Measurements from ENCODE around the gene CA4. TPM values are rescaled to one million over a fixed set of nuclear protein-coding genes. Genes with fewer than 3 reads are reported as not detected.
A peak's percentile ranks its signal among the peaks of the same experiment; 100 is the strongest.
"Not testable (repeated sequence)": the region's sequence is repeated elsewhere in the genome, so short reads cannot be mapped to it uniquely, and the experiment has no call there.

CA4 gene
- total RNA-seq, 2 donors from 2014 or later, result 0.96 to 4.7 TPM

DNA sequence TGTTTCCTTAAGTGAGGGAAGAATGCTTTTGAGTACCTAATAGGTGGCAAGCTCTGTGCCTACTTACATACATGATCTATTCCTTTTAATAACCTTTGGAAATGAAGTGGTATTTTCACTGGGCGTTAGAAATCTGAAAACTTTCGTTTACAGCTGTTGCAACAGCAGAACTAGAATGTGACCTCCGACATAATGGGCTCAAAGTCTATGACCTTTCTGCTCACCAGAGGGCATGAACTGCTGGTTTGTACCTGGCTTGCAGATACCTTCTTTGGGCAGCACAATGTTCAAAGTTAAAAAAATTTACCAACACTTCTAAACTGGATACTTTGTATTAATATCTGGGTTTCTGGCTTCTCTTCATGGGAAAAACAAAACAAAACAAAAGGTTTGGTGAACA, 24.3 kb downstream of the CA4 start:
- no peak overlapping the region for H3K27ac ChIP-seq
- whole genome bisulfite sequencing, result 82% methylated on average over 3 of the region's 3 CpGs
- no peaks in the 10 kb centered on the region for H3K4me1 ChIP-seq (replicated peaks)
- TF ChIP-seq POLR2AphosphoS5 (IDR thresholded peaks at IDR 0.05), result no peak
- no peak for TF ChIP-seq POLR2A (IDR thresholded peaks at IDR 0.05)
- TF ChIP-seq, protein P1, sequence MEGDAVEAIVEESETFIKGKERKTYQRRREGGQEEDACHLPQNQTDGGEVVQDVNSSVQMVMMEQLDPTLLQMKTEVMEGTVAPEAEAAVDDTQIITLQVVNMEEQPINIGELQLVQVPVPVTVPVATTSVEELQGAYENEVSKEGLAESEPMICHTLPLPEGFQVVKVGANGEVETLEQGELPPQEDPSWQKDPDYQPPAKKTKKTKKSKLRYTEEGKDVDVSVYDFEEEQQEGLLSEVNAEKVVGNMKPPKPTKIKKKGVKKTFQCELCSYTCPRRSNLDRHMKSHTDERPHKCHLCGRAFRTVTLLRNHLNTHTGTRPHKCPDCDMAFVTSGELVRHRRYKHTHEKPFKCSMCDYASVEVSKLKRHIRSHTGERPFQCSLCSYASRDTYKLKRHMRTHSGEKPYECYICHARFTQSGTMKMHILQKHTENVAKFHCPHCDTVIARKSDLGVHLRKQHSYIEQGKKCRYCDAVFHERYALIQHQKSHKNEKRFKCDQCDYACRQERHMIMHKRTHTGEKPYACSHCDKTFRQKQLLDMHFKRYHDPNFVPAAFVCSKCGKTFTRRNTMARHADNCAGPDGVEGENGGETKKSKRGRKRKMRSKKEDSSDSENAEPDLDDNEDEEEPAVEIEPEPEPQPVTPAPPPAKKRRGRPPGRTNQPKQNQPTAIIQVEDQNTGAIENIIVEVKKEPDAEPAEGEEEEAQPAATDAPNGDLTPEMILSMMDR (IDR thresholded peaks at IDR 0.05), result no peak
- intact Hi-C loops (cut with DNase I), result no loop called here
- H3K27me3 ChIP-seq (replicated peaks; ENCODE audit: insufficient read depth), result no peaks in the 10 kb centered on the region
- no peak for DNase-seq (ENCODE audit: low spot score)
- no peak overlapping the region for H3K4me3 ChIP-seq
- H3K9me3 ChIP-seq, result no peaks in the 10 kb centered on the region
- H3K36me3 ChIP-seq, result no peaks in the 10 kb centered on the region

DNA sequence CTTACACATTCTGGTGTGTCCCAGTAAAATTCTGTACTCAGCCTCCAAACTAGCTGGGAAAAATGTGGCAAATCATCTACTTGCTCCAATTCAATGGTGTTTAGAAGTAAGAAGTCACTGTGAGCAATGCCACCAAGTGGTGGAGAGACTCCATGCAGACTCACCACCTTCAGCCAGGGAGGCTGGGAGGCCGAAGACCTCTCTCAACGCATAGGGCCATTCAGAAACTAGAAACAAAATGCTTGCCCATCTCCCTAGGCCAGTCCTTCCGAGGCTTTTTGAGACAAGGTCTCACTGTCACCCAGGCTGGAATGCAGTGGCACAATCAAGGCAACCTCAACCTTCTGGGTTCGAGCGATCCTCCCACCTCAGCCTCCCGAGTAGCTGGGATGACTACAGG, 25.0 kb downstream of the CA4 start:
- DNase-seq (ENCODE audit: low spot score); intact Hi-C loops (cut with DNase I); H3K27me3 ChIP-seq (replicated peaks; ENCODE audit: insufficient read depth); H3K4me1 ChIP-seq (replicated peaks); H3K27ac ChIP-seq; H3K4me3 ChIP-seq; H3K36me3 ChIP-seq; H3K9me3 ChIP-seq: not testable (repeated sequence)
- TF ChIP-seq, protein P1 (IDR thresholded peaks at IDR 0.05), result peak in 1 of 4 experiments; percentile 14
- WGBS, result 96% methylated on average over 6 of the region's 6 CpGs

DNA sequence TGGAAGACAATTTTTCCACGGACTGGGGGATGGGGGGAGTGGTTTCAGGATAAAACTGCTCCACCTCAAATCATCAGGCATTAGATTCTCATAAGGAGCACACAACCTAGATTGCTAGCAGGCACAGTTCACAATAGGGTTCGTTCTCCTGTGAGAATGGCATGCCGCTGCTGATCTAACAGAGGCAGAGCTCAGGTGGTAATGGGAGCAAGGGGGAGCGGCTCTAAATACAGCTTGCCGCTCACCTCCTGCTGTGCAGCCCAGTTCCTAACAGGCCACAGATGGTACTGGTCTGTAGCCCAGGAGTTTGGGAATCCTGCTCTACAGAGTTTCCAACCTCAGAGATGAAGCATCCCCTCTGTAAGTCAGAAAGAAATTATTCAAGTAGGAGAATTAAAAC, 27.0 kb downstream of the CA4 start:
- intact Hi-C loops (cut with DNase I); H3K4me3 ChIP-seq; H3K9me3 ChIP-seq; DNase-seq (ENCODE audit: low spot score); H3K36me3 ChIP-seq; H3K4me1 ChIP-seq (replicated peaks); H3K27me3 ChIP-seq (replicated peaks; ENCODE audit: insufficient read depth); H3K27ac ChIP-seq: not testable (repeated sequence)
- 88% methylated on average over 5 of the region's 5 CpGs for WGBS

DNA sequence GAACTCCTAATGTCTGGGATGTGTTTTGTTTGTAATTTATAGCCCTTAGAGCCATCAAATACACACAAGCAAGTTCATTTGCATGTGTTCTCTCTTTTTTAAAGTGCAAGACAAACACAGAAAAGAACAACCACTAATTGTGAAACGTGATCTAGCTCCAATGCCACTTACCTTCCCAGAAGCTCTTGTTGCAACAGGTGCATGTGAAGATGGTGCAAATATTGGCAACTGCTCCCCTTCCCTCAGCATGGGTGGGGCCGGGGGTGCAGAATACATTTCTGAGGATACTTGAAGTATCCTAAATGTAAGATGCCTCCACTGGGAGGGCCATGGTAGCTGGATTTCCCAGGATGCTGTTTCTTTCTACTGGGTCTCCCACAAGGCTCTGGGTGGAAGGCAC, 28.4 kb downstream of the CA4 start:
- H3K36me3 ChIP-seq; DNase-seq (ENCODE audit: low spot score): not testable (repeated sequence)

DNA sequence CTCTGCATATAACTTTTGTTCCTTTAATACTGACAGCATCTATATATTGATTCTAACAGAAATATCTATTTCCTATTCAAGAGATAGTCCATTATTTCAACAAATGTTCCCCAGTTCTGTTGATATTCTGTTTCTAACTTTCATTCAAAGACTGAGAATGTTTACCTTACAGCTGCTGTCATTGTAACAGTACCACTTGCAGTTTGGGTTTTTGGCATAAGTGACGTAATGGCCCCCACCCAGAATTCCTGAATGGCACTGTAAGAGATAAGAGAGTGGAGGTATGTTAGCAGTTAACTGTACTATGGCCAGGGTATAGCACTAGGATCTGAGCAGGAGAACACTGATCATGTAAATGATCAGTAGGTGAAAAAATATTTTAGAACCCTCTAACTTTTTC, 30.6 kb downstream of the CA4 start:
- H3K27ac ChIP-seq; H3K27me3 ChIP-seq (replicated peaks; ENCODE audit: insufficient read depth); H3K36me3 ChIP-seq; DNase-seq (ENCODE audit: low spot score); intact Hi-C loops (cut with DNase I); H3K9me3 ChIP-seq; H3K4me3 ChIP-seq; H3K4me1 ChIP-seq (replicated peaks): not testable (repeated sequence)
- 93% methylated on average over 1 of the region's 1 CpG for WGBS

More for the DNA sequence above, 28.4 kb downstream of the CA4 start:
- H3K27ac ChIP-seq; H3K4me3 ChIP-seq; H3K9me3 ChIP-seq; H3K27me3 ChIP-seq (replicated peaks; ENCODE audit: insufficient read depth); intact Hi-C loops (cut with DNase I); H3K4me1 ChIP-seq (replicated peaks): not testable (repeated sequence)
- WGBS, result 62% methylated on average over 2 of the region's 2 CpGs

DNA sequence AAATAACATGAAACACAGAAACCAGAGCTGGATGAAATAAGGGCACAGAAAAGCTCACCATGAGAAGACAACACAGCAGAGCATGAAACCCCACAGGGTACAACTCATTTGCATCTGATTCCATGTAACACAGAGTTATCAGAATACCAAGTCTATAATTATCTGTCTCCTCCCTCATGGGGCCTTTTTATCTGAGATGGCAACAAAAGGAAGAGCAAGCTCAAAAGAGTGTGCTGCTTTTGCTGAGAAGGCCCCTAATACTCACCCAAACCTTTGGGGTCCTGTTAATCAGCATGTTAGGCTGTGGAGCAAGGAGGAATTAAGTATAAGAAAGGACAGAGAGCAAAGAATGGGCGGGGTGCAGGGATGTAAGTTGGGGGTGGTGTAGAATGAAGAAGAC, 36.6 kb downstream of the CA4 start:
- DNase-seq (ENCODE audit: low spot score), result not testable (repeated sequence)

DNA sequence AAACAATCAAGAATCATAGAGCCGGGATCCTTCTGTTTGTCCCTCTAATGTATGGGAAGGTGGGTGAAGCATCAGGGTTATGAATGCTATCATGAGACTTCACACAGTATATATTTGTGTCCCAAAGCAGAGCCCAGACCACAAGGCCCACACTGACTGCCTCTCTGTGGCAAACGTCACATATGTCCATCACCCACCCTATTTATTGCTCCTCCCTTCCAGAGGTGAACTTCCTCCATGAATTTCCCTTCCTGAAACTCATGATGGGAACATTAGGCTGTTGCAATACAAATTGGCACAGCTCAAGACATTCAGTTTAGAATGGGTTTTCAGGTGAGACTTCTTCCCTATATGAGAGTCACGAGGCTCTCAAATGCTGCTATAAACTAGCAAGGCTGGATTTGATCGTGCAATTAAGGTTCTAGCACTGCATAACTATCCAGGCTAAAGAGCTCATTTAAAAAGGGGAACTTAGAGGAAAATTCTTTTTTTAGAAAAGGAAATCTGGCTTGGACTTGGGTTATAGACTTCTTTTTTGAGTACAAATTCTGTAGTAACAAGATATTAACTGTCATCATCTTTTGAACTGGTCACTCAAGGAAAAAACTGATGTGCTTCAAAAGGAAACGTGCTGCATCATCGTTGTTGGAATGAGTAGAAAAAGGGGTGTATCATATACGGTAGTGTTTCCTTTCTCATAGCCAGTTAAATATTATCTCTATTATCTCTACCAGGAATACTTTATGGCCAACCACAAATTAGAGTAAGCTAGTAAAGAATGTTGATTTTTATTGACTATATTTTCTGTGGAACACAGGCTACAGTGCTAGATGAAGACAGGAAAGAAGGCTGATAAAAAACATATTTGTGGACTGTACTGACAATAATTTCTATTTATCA, 37.3 kb downstream of the CA4 start:
- H3K4me3 ChIP-seq; H3K4me1 ChIP-seq (replicated peaks); H3K36me3 ChIP-seq; H3K9me3 ChIP-seq; H3K27me3 ChIP-seq (replicated peaks; ENCODE audit: insufficient read depth); H3K27ac ChIP-seq; DNase-seq (ENCODE audit: low spot score); intact Hi-C loops (cut with DNase I): not testable (repeated sequence)
- 58% methylated on average over 7 of the region's 7 CpGs for WGBS

More for the DNA sequence above, 36.6 kb downstream of the CA4 start:
- H3K4me1 ChIP-seq (replicated peaks); H3K27me3 ChIP-seq (replicated peaks; ENCODE audit: insufficient read depth); H3K36me3 ChIP-seq; H3K9me3 ChIP-seq; H3K27ac ChIP-seq; H3K4me3 ChIP-seq; intact Hi-C loops (cut with DNase I): not testable (repeated sequence)
- WGBS, result 90% methylated on average over 1 of the region's 1 CpG

All from prostate gland (tissue), 2 donors.